Urinary bladder (tissue), 4 donors: Measurements from ENCODE around the gene OR2AG1. TPM values are rescaled to one million over a fixed set of nuclear protein-coding genes. Genes with fewer than 3 reads are reported as not detected.

ENCODE experiments used
- DNase-seq: peaks from one replicate; pipeline ENCODE4 v3.0.0-alpha.2; 2015; ENCODE audit errors: extremely low spot score
- H3K27ac ChIP-seq: one replicate; pipeline ENCODE4 v1.5.1; 2013; ENCODE audit warnings: low read depth, mild to moderate bottlenecking, moderate library complexity
- H3K36me3 ChIP-seq: one replicate; pipeline ENCODE4 v1.6.1; 2013; ENCODE audit warnings: mild to moderate bottlenecking, moderate library complexity; ENCODE audit not compliant: insufficient read depth
- H3K4me1 ChIP-seq: one replicate; pipeline ENCODE4 v1.6.1; 2013; ENCODE audit warnings: mild to moderate bottlenecking, moderate library complexity; ENCODE audit not compliant: insufficient read depth
- H3K4me3 ChIP-seq: one replicate; pipeline ENCODE4 v1.5.1; 2013; ENCODE audit warnings: low read depth, low read length
- WGBS: extraction: QIAGEN DNeasy Blood & Tissue Kit; methylation state at CpG from one replicate; pipeline ENCODE4 v1.1.7; 2013; 5-methylcytosine and 5-hydroxymethylcytosine counted together
- polyA plus RNA-seq: library from polyadenylated mRNA; stranded (reverse); fragments of 200-250 nt; gene quantifications from one replicate; pipeline ENCODE4 v1.2.3, GENCODE V29; 2013
- total RNA-seq: library from RNA; depleted of rRNA; stranded (reverse); fragments of >200 nt; gene quantifications from one replicate; pipeline ENCODE4 v1.2.3, GENCODE V29; 2014
- donor health status: healthy with polysubstance abuse.
- donor health status: healthy.

The OR2AG1 gene, protein sequence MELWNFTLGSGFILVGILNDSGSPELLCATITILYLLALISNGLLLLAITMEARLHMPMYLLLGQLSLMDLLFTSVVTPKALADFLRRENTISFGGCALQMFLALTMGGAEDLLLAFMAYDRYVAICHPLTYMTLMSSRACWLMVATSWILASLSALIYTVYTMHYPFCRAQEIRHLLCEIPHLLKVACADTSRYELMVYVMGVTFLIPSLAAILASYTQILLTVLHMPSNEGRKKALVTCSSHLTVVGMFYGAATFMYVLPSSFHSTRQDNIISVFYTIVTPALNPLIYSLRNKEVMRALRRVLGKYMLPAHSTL
- not detected for total RNA-seq
- polyA plus RNA-seq, result not detected

- no peak within 1 kb of the TSS for H3K4me3 ChIP-seq
- H3K36me3 ChIP-seq, result no peaks in the 10 kb centered on the region
- DNase-seq, result no peak
- H3K27ac ChIP-seq, result no peak within 1 kb of the TSS
- WGBS, result 76% methylated on average over 2 of the region's 2 CpGs
- no peaks in the 10 kb centered on the region for H3K4me1 ChIP-seq
Measured at GRCh38 chr11:6782720-6783119, at the start of gene OR2AG1. OR2AG1 (plus strand) TSS chr11:6783020; CDS start chr11:6785038, 2,018 bp downstream.

- 75% methylated on average over 3 of the region's 3 CpGs for WGBS
- H3K4me3 ChIP-seq, result no peak overlapping the region
- DNase-seq, result no peak
Measured at GRCh38 chr11:6733326-6734275, 49.2 kb upstream of the OR2AG1 start.

DNA sequence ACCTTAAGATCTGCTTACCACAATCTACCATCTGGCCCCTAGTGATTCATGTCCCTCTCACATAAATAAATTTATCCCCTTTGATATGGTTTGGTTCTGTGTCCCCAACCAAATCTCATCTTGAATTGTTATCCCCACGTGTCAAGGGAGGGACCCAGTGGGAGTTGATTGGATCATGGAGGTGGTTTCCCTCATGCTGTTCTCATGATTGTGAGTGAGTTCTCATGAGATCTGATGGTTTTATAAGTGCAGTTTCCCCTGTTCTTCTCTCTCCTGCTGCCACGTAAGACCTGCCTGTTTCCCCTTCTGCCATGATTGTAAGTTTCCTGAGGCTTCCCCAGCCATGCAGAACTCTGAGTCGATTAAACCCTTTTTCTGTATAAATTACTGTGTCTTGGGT is 48.2 kb upstream of the OR2AG1 start:
- WGBS, result 72% methylated on average over 3 of the region's 3 CpGs
- H3K36me3 ChIP-seq, result no peaks in the 10 kb centered on the region
- no peaks in the 10 kb centered on the region for H3K4me1 ChIP-seq
- DNase-seq, result no peak
- no peak overlapping the region for H3K4me3 ChIP-seq
- no peak overlapping the region for H3K27ac ChIP-seq

More at GRCh38 chr11:6733326-6734275, 49.2 kb upstream of the OR2AG1 start:
- H3K27ac ChIP-seq, result no peak overlapping the region
- no peaks in the 10 kb centered on the region for H3K4me1 ChIP-seq
- H3K36me3 ChIP-seq, result no peaks in the 10 kb centered on the region

DNA sequence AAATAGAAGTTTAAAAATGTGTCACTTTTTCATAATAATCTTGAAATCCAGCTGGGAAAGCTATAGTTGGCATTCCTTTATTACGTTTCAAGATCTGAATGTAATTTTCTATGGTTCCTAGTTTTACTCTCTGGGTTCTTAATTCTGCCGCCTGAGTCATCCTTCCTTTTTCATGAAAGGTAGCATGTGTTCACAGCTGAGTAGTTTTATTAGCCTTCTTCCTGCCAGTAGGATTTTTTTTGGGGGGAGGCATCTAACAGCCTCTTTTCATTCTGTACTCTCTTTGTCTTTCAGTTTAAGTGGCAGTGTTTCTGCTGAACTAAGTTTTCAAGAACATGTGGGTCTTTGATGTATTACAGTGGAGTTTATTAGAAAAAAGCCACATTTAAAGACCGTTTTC is 47.5 kb upstream of the OR2AG1 start:
- Histone ChIP-seq H3K4me3 (no peak overlapping the region), H3K27ac (no peak overlapping the region), H3K4me1 (no peaks in the 10 kb centered on the region), H3K36me3 (no peaks in the 10 kb centered on the region)
- DNase-seq, result no peak
- WGBS, result 19% methylated on average over 3 of the region's 3 CpGs

- 47% methylated on average over 3 of the region's 3 CpGs for WGBS
- Histone ChIP-seq H3K27ac (no peak overlapping the region), H3K4me3 (no peak overlapping the region), H3K4me1 (no peaks in the 10 kb centered on the region), H3K36me3 (no peaks in the 10 kb centered on the region)
- no peak for DNase-seq
Measured at GRCh38 chr11:6736495-6737121, 46.2 kb upstream of the OR2AG1 start.

- WGBS, result 17% methylated on average over 2 of the region's 2 CpGs
- Histone ChIP-seq H3K4me3 (no peak overlapping the region), H3K36me3 (no peaks in the 10 kb centered on the region), H3K4me1 (no peaks in the 10 kb centered on the region), H3K27ac (no peak overlapping the region)
- DNase-seq, result no peak
Measured at GRCh38 chr11:6737872-6738466, 44.9 kb upstream of the OR2AG1 start.

- Histone ChIP-seq H3K27ac (no peak overlapping the region), H3K4me1 (no peaks in the 10 kb centered on the region), H3K4me3 (no peak overlapping the region), H3K36me3 (no peaks in the 10 kb centered on the region)
- 89% methylated on average over 1 of the region's 1 CpG for WGBS
- no peak for DNase-seq
Measured at GRCh38 chr11:6738590-6738989, 44.2 kb upstream of the OR2AG1 start.

GRCh38 chr11:6742260-6742659 is 40.6 kb upstream of the OR2AG1 start:
- DNase-seq, result no peak
- H3K36me3 ChIP-seq, result no peaks in the 10 kb centered on the region
- no peak overlapping the region for H3K27ac ChIP-seq
- peak overlapping the region; percentile 10 for H3K4me3 ChIP-seq
- no peaks in the 10 kb centered on the region for H3K4me1 ChIP-seq
- 76% methylated on average over 7 of the region's 7 CpGs for WGBS

GRCh38 chr11:6745018-6745417 is 37.8 kb upstream of the OR2AG1 start:
- Histone ChIP-seq H3K4me3 (peak overlapping the region; percentile 34), H3K27ac (peak overlapping the region; percentile 38), H3K36me3 (no peaks in the 10 kb centered on the region), H3K4me1 (no peaks in the 10 kb centered on the region)
- no peak for DNase-seq
- 47% methylated on average over 4 of the region's 4 CpGs for WGBS

- Histone ChIP-seq H3K4me3 (peak overlapping the region; percentile 34), H3K4me1 (no peaks in the 10 kb centered on the region), H3K27ac (no peak overlapping the region), H3K36me3 (no peaks in the 10 kb centered on the region)
- WGBS, result 35% methylated on average over 2 of the region's 2 CpGs
- no peak for DNase-seq
Measured at GRCh38 chr11:6745465-6746015, 37.3 kb upstream of the OR2AG1 start.

DNA sequence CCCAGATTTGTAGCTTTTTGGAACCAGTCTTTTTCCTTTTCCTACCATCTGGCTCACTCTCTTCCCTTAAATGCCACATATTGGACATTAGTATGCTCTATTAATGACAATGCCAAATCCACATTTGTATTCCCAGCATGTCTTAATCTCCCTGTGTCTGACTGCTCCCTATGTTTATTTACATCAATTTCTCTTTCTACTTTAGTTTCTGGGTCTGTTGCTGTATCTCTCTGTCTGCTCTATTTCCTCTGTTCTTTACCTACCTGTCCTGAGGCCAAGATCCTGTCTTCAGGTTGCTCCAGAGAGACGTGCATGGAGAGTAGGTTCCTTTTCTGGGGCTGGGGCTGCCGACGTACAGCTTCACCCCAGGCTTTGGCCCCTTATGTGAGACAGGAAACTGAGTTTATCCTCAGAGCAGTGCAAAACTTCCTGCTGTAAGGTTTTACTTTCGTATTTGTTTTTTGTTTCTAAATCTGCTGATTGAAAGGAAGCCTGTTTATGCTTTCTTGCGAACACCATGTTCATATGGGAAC is 36.7 kb upstream of the OR2AG1 start:
- WGBS, result 28% methylated on average over 5 of the region's 5 CpGs
- H3K4me3 ChIP-seq, result peak overlapping the region; percentile 34
- H3K27ac ChIP-seq, result peak overlapping the region; percentile 92
- H3K4me1 ChIP-seq, result no peaks in the 10 kb centered on the region
- DNase-seq, result no peak
- H3K36me3 ChIP-seq, result no peaks in the 10 kb centered on the region

DNA sequence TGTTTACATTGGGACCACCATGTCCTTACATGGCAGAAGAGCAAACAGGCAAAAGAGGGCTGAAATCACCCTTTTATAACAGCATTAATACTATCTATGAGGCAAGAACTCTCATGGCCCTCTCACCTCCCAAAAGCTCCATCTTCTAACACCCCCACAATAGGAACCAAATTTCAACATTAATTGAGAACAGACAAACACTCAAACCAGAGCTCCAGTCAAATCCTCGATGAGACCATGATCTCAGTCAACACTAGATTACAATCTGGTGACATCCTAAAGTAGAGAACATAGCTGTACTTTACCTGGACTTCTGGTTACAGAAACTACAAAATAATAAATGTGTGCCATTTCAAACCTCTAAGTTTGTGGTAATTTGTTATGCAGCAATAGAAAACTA is 36.2 kb upstream of the OR2AG1 start:
- peak overlapping the region; percentile 67 for H3K27ac ChIP-seq
- peak overlapping the region; percentile 34 for H3K4me3 ChIP-seq
- no peak for DNase-seq
- 54% methylated on average over 1 of the region's 1 CpG for WGBS
- H3K4me1 ChIP-seq, result no peaks in the 10 kb centered on the region
- H3K36me3 ChIP-seq, result no peaks in the 10 kb centered on the region
